ENCODE data around the gene SEC61G. TPM values are rescaled to one million over a fixed set of nuclear protein-coding genes. Genes with fewer than 3 reads are reported as not detected.

The SEC61G gene
- total RNA-seq (2022) (246 and 490 TPM in 2 replicates), Bru-seq, nascent RNA (percentile 99 among the genes with signal in this experiment), BruChase-seq, experiment 1, labeled RNA remaining after a 6-hour chase (percentile 95 among the genes with signal in this experiment), BruChase-seq, experiment 2, labeled RNA remaining after a 2-hour chase (percentile 96 among the genes with signal in this experiment)
- long read RNA-seq, transcript SEC61G-204 (4 exons, 512 nt) = minor isoform, 38 of 558 reads
- long read RNA-seq, transcript SEC61G-201 (4 exons, 462 nt) = major isoform, 458 of 558 reads
- long read RNA-seq, transcript SEC61G-202 (4 exons, 459 nt) = minor isoform, 31 of 558 reads
- long read RNA-seq, partial matches to known transcripts = 21 of 558 reads
- long read RNA-seq, other reads (novel, unspliced or antisense) = 10 of 558 reads

DNA sequence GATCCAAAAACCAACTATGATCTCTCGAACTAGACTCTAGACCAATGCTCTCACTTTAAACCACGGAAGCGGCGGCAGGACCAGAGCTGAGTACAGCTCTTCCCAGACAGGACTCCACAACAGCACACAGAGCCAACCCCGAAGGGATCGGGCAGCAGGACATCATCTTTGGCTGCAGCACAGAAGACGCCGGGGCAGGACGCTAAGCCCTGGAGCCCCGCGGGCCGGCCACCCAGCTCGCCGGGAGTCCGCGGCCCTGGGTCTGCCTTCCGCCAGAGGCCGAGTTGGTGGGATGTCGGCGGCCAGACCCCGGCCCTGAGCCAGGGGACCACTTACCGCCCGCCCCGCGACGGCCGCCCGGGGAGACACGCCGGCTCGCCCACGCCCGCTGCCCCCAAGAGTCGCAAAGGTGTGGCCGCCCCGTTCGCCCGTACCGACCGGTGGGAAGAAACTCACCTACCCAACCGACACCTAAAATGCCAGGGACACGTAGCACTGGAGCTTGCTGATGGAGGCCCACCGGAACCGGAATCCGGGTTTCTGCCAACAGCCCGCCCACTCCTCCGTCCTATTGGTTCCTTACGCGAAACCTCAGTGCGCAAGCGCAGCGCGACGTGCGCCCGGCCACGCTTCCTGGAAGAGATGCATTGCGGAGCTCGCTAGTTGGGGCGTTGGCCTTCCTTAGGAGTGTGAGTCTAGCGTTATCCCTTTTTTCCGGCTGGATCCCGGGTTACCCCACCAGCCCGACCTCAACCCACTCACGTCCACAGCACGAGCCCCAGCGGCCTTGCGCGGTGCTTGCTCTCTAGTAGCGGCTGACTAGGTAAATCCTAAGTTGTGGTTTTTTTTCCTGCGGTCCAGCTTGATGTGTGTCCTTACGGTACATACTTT is at the start of gene SEC61G:
SEC61G (minus strand) TSS at position 510 of the 891 bp plus-strand sequence. CDS start 1,623 bp downstream, outside the sequence.
- peaks cover 5% of the 10 kb centered on the region for H3K4me1 Mint-ChIP-seq (ENCODE audit: insufficient read depth, unreplicated experiment)
- intact Hi-C loops (cut with micrococcal nuclease) = loop anchor here (5.0 kb wide), 1 partner anchor 658 kb away; no protein-coding TSS in a partner anchor
- H3K27me3 Mint-ChIP-seq (ENCODE audit: insufficient read depth, unreplicated experiment) = no peaks in the 10 kb centered on the region
- CTCF ChIA-PET = interaction anchor here (0.7 to 4.9 kb wide), 9 partner anchors 10 to 496 kb away, joined by 3 to 33 read pairs (median 4); no protein-coding TSS in a partner anchor
- peak; percentile 97 for DNase-seq (ENCODE audit: unreplicated experiment)
- H3K9me3 Mint-ChIP-seq (ENCODE audit: unreplicated experiment) = no peaks in the 10 kb centered on the region
- H3K27ac Mint-ChIP-seq (ENCODE audit: low read depth, unreplicated experiment) = peak within 1 kb of the TSS; percentile 96
- POLR2A ChIA-PET = interaction anchor here (0.5 to 2.7 kb wide), 42 partner anchors 8 to 1322 kb away, joined by 3 to 24 read pairs (median 4); partner anchors contain the start of genes EGFR and LANCL2
- BruUV-seq (replicated peaks) = TSS peak; percentile 43
- peaks cover 27% of the 10 kb centered on the region for H3K36me3 Mint-ChIP-seq (ENCODE audit: insufficient read depth, unreplicated experiment)
- TF ChIP-seq, protein P1, sequence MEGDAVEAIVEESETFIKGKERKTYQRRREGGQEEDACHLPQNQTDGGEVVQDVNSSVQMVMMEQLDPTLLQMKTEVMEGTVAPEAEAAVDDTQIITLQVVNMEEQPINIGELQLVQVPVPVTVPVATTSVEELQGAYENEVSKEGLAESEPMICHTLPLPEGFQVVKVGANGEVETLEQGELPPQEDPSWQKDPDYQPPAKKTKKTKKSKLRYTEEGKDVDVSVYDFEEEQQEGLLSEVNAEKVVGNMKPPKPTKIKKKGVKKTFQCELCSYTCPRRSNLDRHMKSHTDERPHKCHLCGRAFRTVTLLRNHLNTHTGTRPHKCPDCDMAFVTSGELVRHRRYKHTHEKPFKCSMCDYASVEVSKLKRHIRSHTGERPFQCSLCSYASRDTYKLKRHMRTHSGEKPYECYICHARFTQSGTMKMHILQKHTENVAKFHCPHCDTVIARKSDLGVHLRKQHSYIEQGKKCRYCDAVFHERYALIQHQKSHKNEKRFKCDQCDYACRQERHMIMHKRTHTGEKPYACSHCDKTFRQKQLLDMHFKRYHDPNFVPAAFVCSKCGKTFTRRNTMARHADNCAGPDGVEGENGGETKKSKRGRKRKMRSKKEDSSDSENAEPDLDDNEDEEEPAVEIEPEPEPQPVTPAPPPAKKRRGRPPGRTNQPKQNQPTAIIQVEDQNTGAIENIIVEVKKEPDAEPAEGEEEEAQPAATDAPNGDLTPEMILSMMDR (IDR thresholded peaks at IDR 0.05; ENCODE audit: unreplicated experiment) = no peak
- peak within 1 kb of the TSS; percentile 94 for H3K4me3 Mint-ChIP-seq (ENCODE audit: unreplicated experiment)

DNA sequence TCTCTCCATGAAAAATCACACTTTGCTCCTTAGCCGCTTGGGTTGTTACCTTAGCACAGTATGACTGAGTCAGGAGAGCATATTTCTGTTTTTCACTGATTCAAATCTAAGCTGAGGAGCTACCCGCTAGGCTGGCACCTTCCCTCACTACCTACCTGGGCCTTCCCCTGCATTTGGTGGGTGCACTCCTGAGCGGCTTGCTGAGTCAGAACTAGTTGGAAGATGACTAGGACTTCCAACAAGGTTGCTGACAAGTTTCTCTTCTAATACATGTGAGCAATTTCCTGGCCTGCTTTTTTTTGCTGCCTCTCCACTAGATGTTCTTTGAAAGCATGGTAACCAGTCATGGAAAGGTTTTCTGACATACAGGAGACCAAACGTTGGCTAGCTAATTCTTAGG is 43.8 kb upstream of the SEC61G start:
- peak; percentile 30 for DNase-seq (ENCODE audit: unreplicated experiment)
- peaks cover 7% of the 10 kb centered on the region for H3K9me3 Mint-ChIP-seq (ENCODE audit: unreplicated experiment)
- CTCF ChIA-PET = interaction anchor here (0.9 kb wide), 1 partner anchor 36 kb away, joined by 4 read pairs; no protein-coding TSS in a partner anchor
- peaks cover 9% of the 10 kb centered on the region for H3K4me1 Mint-ChIP-seq (ENCODE audit: insufficient read depth, unreplicated experiment)
- no peaks in the 10 kb centered on the region for H3K36me3 Mint-ChIP-seq (ENCODE audit: insufficient read depth, unreplicated experiment)
- intact Hi-C loops (cut with micrococcal nuclease) = no loop called here
- H3K4me3 Mint-ChIP-seq (ENCODE audit: unreplicated experiment) = no peak overlapping the region
- H3K27me3 Mint-ChIP-seq (ENCODE audit: insufficient read depth, unreplicated experiment) = no peaks in the 10 kb centered on the region
- TF ChIP-seq, protein P1 (IDR thresholded peaks at IDR 0.05; ENCODE audit: unreplicated experiment) = no peak
- no peak overlapping the region for H3K27ac Mint-ChIP-seq (ENCODE audit: low read depth, unreplicated experiment)
- no TSS peak for BruUV-seq (replicated peaks)
- POLR2A ChIA-PET = interaction anchor here (0.7 to 1.2 kb wide), 2 partner anchors 10 to 29 kb away, joined by 3 read pairs; no protein-coding TSS in a partner anchor

DNA sequence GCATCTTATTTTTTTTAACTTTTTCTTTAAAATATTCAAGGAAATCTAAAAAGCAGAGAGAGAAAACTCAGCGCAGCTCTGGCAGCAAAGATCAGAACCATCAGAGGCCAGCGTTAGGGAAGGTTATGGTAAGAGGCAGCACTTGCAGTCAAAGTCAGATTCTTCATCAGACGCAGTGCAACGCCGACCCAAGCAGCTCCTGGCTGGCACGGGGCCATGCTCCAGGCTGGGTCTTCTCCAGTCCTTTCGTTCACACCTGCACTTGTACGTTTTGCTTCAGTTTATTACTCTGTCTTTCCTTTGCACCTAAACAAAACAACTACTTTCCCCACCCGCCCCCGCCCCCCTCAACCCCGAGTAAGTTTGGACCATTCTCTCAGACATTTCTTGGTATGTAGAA is 43.1 kb upstream of the SEC61G start:
- intact Hi-C loops (cut with micrococcal nuclease) = no loop called here
- H3K27me3 Mint-ChIP-seq (ENCODE audit: insufficient read depth, unreplicated experiment) = no peaks in the 10 kb centered on the region
- POLR2A ChIA-PET = no interaction called here
- CTCF ChIA-PET = interaction anchor here (0.9 kb wide), 1 partner anchor 37 kb away, joined by 4 read pairs; no protein-coding TSS in a partner anchor
- DNase-seq (ENCODE audit: unreplicated experiment) = no peak
- peaks cover 9% of the 10 kb centered on the region for H3K4me1 Mint-ChIP-seq (ENCODE audit: insufficient read depth, unreplicated experiment)
- TF ChIP-seq, protein P1 (IDR thresholded peaks at IDR 0.05; ENCODE audit: unreplicated experiment) = no peak
- BruUV-seq (replicated peaks) = no TSS peak
- peaks cover 7% of the 10 kb centered on the region for H3K9me3 Mint-ChIP-seq (ENCODE audit: unreplicated experiment)
- H3K27ac Mint-ChIP-seq (ENCODE audit: low read depth, unreplicated experiment) = no peak overlapping the region
- H3K36me3 Mint-ChIP-seq (ENCODE audit: insufficient read depth, unreplicated experiment) = no peaks in the 10 kb centered on the region
- no peak overlapping the region for H3K4me3 Mint-ChIP-seq (ENCODE audit: unreplicated experiment)
